GM20431 (cell line): ENCODE data around the gene AFF3.

ENCODE experiments used
- in situ Hi-C: fragments of 300-500 bp; cut with MseI, MboI; formaldehyde crosslinking; loops from one replicate; pipeline ENCODE4 v1.15.0; 2020; ENCODE audit warnings: low sequenced_read_pairs; ENCODE audit not compliant: unreplicated experiment

AFF3 gene

GRCh38 chr2:99640635-99641151, 501.7 kb downstream of the AFF3 start:
- in situ Hi-C loops: no loop called here

GRCh38 chr2:99638791-99639190, 503.6 kb downstream of the AFF3 start:
- in situ Hi-C loops: no loop called here

GRCh38 chr2:99637159-99637697, 505.2 kb downstream of the AFF3 start:
- in situ Hi-C loops: no loop called here

GRCh38 chr2:99636144-99637034, 506.0 kb downstream of the AFF3 start:
- in situ Hi-C loops: no loop called here

- in situ Hi-C loops: no loop called here
These were observed 506.7 kb downstream of the AFF3 start for GRCh38 chr2:99635710-99636109.

GRCh38 chr2:99634234-99634633, 508.2 kb downstream of the AFF3 start:
- in situ Hi-C loops: no loop called here

GRCh38 chr2:99631700-99632099, 510.7 kb downstream of the AFF3 start:
- in situ Hi-C loops: no loop called here

GRCh38 chr2:99629320-99629719, 513.1 kb downstream of the AFF3 start:
- in situ Hi-C loops: no loop called here

- in situ Hi-C loops: no loop called here
These were observed 516.2 kb downstream of the AFF3 start for GRCh38 chr2:99626158-99626557.

GRCh38 chr2:99624677-99625076, 517.7 kb downstream of the AFF3 start:
- in situ Hi-C loops: no loop called here

GRCh38 chr2:99623613-99624012, 518.8 kb downstream of the AFF3 start:
- in situ Hi-C loops: no loop called here

GRCh38 chr2:99623035-99623434, 519.4 kb downstream of the AFF3 start:
- in situ Hi-C loops: no loop called here

- in situ Hi-C loops: no loop called here
These were observed 519.9 kb downstream of the AFF3 start for GRCh38 chr2:99622534-99622933.

GRCh38 chr2:99621774-99622173, 520.6 kb downstream of the AFF3 start:
- in situ Hi-C loops: no loop called here

- in situ Hi-C loops: no loop called here
These were observed 521.3 kb downstream of the AFF3 start for GRCh38 chr2:99621106-99621505.

GRCh38 chr2:99619151-99619550, 523.2 kb downstream of the AFF3 start:
- in situ Hi-C loops: no loop called here

GRCh38 chr2:99618579-99619097, 523.8 kb downstream of the AFF3 start:
- in situ Hi-C loops: no loop called here

GRCh38 chr2:99617811-99618210, 524.6 kb downstream of the AFF3 start:
- in situ Hi-C loops: no loop called here

GRCh38 chr2:99615247-99615771, 527.1 kb downstream of the AFF3 start:
- in situ Hi-C loops: no loop called here

GRCh38 chr2:99613980-99614379, 528.4 kb downstream of the AFF3 start:
- in situ Hi-C loops: no loop called here

GRCh38 chr2:99611786-99612185, 530.6 kb downstream of the AFF3 start:
- in situ Hi-C loops: no loop called here
